ENCODE results near the gene IL1RAP.

Gene IL1RAP

GRCh38 chr3:190505381-190506003 is 8.4 kb upstream of the IL1RAP start:
- Histone ChIP-seq H3K9me3 (ENCODE audit: insufficient read depth, low read depth, low read length) (no peaks in the 10 kb centered on the region), H3K4me2 (ENCODE audit: low read depth, low read length, poor library complexity, severe bottlenecking) (no peak overlapping the region), H3K27me3 (ENCODE audit: insufficient read depth, low read length, poor library complexity, severe bottlenecking) (peaks cover 8% of the 10 kb centered on the region), H4K20me1 (ENCODE audit: insufficient read depth, low read length, poor library complexity, severe bottlenecking) (no peaks in the 10 kb centered on the region), H3K36me3 (ENCODE audit: insufficient read depth, low read length) (no peaks in the 10 kb centered on the region), H3F3A (ENCODE audit: low read depth) (no peaks in the 10 kb centered on the region), H2AFZ (ENCODE audit: low read length) (no peak overlapping the region), H3K79me2 (ENCODE audit: insufficient read depth, low read length) (no peaks in the 10 kb centered on the region), H3K9me2 (replicated peaks; ENCODE audit: low read depth, low read length) (no peaks in the 10 kb centered on the region), H3K4me1 (ENCODE audit: insufficient read depth, low read length, poor library complexity, severe bottlenecking) (no peaks in the 10 kb centered on the region), H3K9ac (ENCODE audit: low read depth, low read length, poor library complexity, severe bottlenecking) (no peak overlapping the region), H3K4me3 (ENCODE audit: low read length, poor library complexity, severe bottlenecking) (no peak overlapping the region)
- TF ChIP-seq CTCF (conservative IDR thresholded peaks at IDR 0.05; ENCODE audit: low read length) (no peak), EZH2phosphoT487 (IDR thresholded peaks at IDR 0.05; ENCODE audit: borderline replicate concordance) (no peak)

GRCh38 chr3:190506271-190506670 is 7.6 kb upstream of the IL1RAP start:
- no peaks in the 10 kb centered on the region for H4K20me1 ChIP-seq (ENCODE audit: insufficient read depth, low read length, poor library complexity, severe bottlenecking)
- peaks cover 14% of the 10 kb centered on the region for H3K27me3 ChIP-seq (ENCODE audit: insufficient read depth, low read length, poor library complexity, severe bottlenecking)
- no peak overlapping the region for H3K4me3 ChIP-seq (ENCODE audit: low read length, poor library complexity, severe bottlenecking)
- H3K4me1 ChIP-seq (ENCODE audit: insufficient read depth, low read length, poor library complexity, severe bottlenecking) = no peaks in the 10 kb centered on the region
- H3F3A ChIP-seq (ENCODE audit: low read depth) = no peaks in the 10 kb centered on the region
- H3K9me2 ChIP-seq (replicated peaks; ENCODE audit: low read depth, low read length) = no peaks in the 10 kb centered on the region
- no peak for TF ChIP-seq EZH2phosphoT487 (IDR thresholded peaks at IDR 0.05; ENCODE audit: borderline replicate concordance)
- TF ChIP-seq CTCF (conservative IDR thresholded peaks at IDR 0.05; ENCODE audit: low read length) = no peak
- H2AFZ ChIP-seq (ENCODE audit: low read length) = no peak overlapping the region
- no peaks in the 10 kb centered on the region for H3K36me3 ChIP-seq (ENCODE audit: insufficient read depth, low read length)
- no peak overlapping the region for H3K4me2 ChIP-seq (ENCODE audit: low read depth, low read length, poor library complexity, severe bottlenecking)
- no peak overlapping the region for H3K9ac ChIP-seq (ENCODE audit: low read depth, low read length, poor library complexity, severe bottlenecking)
- no peaks in the 10 kb centered on the region for H3K9me3 ChIP-seq (ENCODE audit: insufficient read depth, low read depth, low read length)
- no peaks in the 10 kb centered on the region for H3K79me2 ChIP-seq (ENCODE audit: insufficient read depth, low read length)

- Histone ChIP-seq H2AFZ (ENCODE audit: low read length) (peak overlapping the region; percentile 81; the same call in 1 of the 2 replicates), H3F3A (ENCODE audit: low read depth) (no peaks in the 10 kb centered on the region), H3K9me3 (ENCODE audit: insufficient read depth, low read depth, low read length) (no peaks in the 10 kb centered on the region), H3K9ac (ENCODE audit: low read depth, low read length, poor library complexity, severe bottlenecking) (no peak overlapping the region), H3K27me3 (ENCODE audit: insufficient read depth, low read length, poor library complexity, severe bottlenecking) (peaks cover 23% of the 10 kb centered on the region), H4K20me1 (ENCODE audit: insufficient read depth, low read length, poor library complexity, severe bottlenecking) (no peaks in the 10 kb centered on the region), H3K4me2 (ENCODE audit: low read depth, low read length, poor library complexity, severe bottlenecking) (peak overlapping the region; percentile 84), H3K79me2 (ENCODE audit: insufficient read depth, low read length) (no peaks in the 10 kb centered on the region), H3K4me1 (ENCODE audit: insufficient read depth, low read length, poor library complexity, severe bottlenecking) (peaks cover 9% of the 10 kb centered on the region), H3K36me3 (ENCODE audit: insufficient read depth, low read length) (no peaks in the 10 kb centered on the region), H3K9me2 (replicated peaks; ENCODE audit: low read depth, low read length) (no peaks in the 10 kb centered on the region), H3K4me3 (ENCODE audit: low read length, poor library complexity, severe bottlenecking) (no peak overlapping the region)
- TF ChIP-seq CTCF (conservative IDR thresholded peaks at IDR 0.05; ENCODE audit: low read length) = no peak
- TF ChIP-seq EZH2phosphoT487 (IDR thresholded peaks at IDR 0.05; ENCODE audit: borderline replicate concordance) = no peak
Observed at GRCh38 chr3:190512666-190513065, 1.2 kb upstream of the IL1RAP start.
